K562 (cell line): Measurements from ENCODE around the gene GPR149. TPM values are rescaled to one million over a fixed set of nuclear protein-coding genes. Genes with fewer than 3 reads are reported as not detected.

Experiments used
- ATAC-seq: fragments of 200-7000 bp; cut with Tn5 transposase; 3 replicates; pipeline ENCODE4 v1.9.1; 2020; ENCODE audit warnings: moderate library complexity
- BruUV-seq: library from RNA; stranded (reverse); fragments of 400-500 nt; replicated peaks from 2 replicates; lab custom pipeline; 2021; lab: Mats Ljungman, UMichigan
- CTCF ChIA-PET: fragments of 300-600 bp; formaldehyde crosslinking; extraction: SDS; loops from one replicate; lab custom pipeline; 2021; ENCODE audit warnings: low intra/inter-chr PET ratio; lab: Yijun Ruan, JAX
- POLR2A ChIA-PET: fragments of 300-600, 350-650 bp; sonication (Branson Sonifier 250); formaldehyde crosslinking; extraction: SDS; loops from one replicate; lab custom pipeline; 2021; ENCODE audit warnings: antibody characterized with exemption, inconsistent platforms; lab: Yijun Ruan, JAX
- DNase-seq, 4 experiments: peaks; one replicate each; pipeline versions ENCODE4 v3.0.0 to v3.0.0-alpha.2; 2011 to 2018; ENCODE audit warnings: low spot score in 3 of 4, mixed read lengths in 3 of 4; ENCODE audit errors: extremely low read depth in 1 of 4
- FAIRE-seq: peaks from 2 replicates; lab custom pipeline; 2011; peaks lifted over from hg19 to GRCh38; lab: Jason Lieb, UNC
- H2AFZ ChIP-seq: 2 replicates; pipeline ENCODE4 v1.6.0; 2011; ENCODE audit warnings: low read depth, low read length, control low read depth, inconsistent platforms
- H3K27ac ChIP-seq: fragments of 200-600 bp; 3 replicates; pipeline ENCODE4 v1.8.0; 2011; ENCODE audit warnings: low read depth, mild to moderate bottlenecking, control low read depth, inconsistent platforms, low read length, moderate library complexity, mixed read lengths; ENCODE audit errors: extremely low read depth
- H3K27me3 ChIP-seq, 2 experiments: fragments of 300-600 bp in 1 of 2; 2 replicates in 1 of 2; 3 replicates in 1 of 2; pipeline versions ENCODE4 v1.6.0 to v1.8.0; 2011; ENCODE audit warnings: inconsistent platforms in 2 of 2, low read length in 2 of 2, mild to moderate bottlenecking in 1 of 2, mixed read lengths in 1 of 2, moderate library complexity in 1 of 2; ENCODE audit not compliant: control insufficient read depth in 2 of 2, insufficient read depth in 2 of 2
- H3K36me3 ChIP-seq: fragments of 300-600 bp; 3 replicates; pipeline ENCODE4 v1.8.0; 2011; ENCODE audit warnings: mild to moderate bottlenecking, low read length, inconsistent platforms; ENCODE audit not compliant: control insufficient read depth, insufficient read depth
- H3K4me1 ChIP-seq, 2 experiments: fragments of 200-600 bp in 1 of 2; replicated peaks in 1 of 2; 2 replicates in 1 of 2; 3 replicates in 1 of 2; pipeline versions ENCODE4 v1.5.1 to v1.8.0; 2011; ENCODE audit warnings: inconsistent platforms in 2 of 2, low read length in 2 of 2, mild to moderate bottlenecking in 1 of 2, mixed read lengths in 1 of 2, moderate library complexity in 1 of 2; ENCODE audit not compliant: control insufficient read depth in 2 of 2, insufficient read depth in 2 of 2
- H3K4me2 ChIP-seq: 2 replicates; pipeline ENCODE4 v1.6.1; 2011; ENCODE audit warnings: low read length, control low read depth, inconsistent platforms, mixed read lengths; ENCODE audit not compliant: insufficient read depth
- H3K4me3 ChIP-seq: fragments of 200-600 bp; sonication (generic), shearing (Covaris generic); 2 replicates; pipeline ENCODE4 v1.5.1; 2016; ENCODE audit warnings: control low read depth, inconsistent platforms
- H3K79me2 ChIP-seq: fragments of 200-600 bp; 3 replicates; pipeline ENCODE4 v1.8.0; 2011; ENCODE audit warnings: low read length, inconsistent platforms; ENCODE audit not compliant: control insufficient read depth, insufficient read depth
- H3K9ac ChIP-seq, 2 experiments: 2 replicates each; pipeline versions ENCODE4 v1.6.0 to v1.6.1; 2011; ENCODE audit warnings: low read depth in 2 of 2, low read length in 2 of 2, control low read depth in 1 of 2, inconsistent platforms in 1 of 2, mild to moderate bottlenecking in 1 of 2, mixed read lengths in 1 of 2; ENCODE audit not compliant: insufficient read depth in 1 of 2
- H3K9me1 ChIP-seq: one replicate; pipeline ENCODE4 v1.6.0; 2011; ENCODE audit warnings: inconsistent platforms, mild to moderate bottlenecking, low read length, moderate library complexity; ENCODE audit not compliant: control insufficient read depth, insufficient read depth
- H3K9me3 ChIP-seq: replicated peaks from 2 replicates; pipeline ENCODE4 v1.5.1; 2011; ENCODE audit warnings: low read depth, low read length, inconsistent platforms; ENCODE audit not compliant: control insufficient read depth, insufficient read depth
- H4K20me1 ChIP-seq: replicated peaks from 2 replicates; pipeline ENCODE4 v1.6.1; 2011; ENCODE audit warnings: low read length, inconsistent platforms, mixed read lengths; ENCODE audit not compliant: control insufficient read depth, insufficient read depth
- CHD1 ChIP-seq: fragments of 200-600 bp; sonication (generic); IDR thresholded peaks from one replicate; pipeline ENCODE4 v1.6.1; 2012; ENCODE audit warnings: mild to moderate bottlenecking, moderate library complexity, low read length, inconsistent platforms
- CREB3L1 ChIP-seq: fragments of 450-650 bp; IDR thresholded peaks from 2 replicates; pipeline ENCODE4 v1.6.1; 2014; ENCODE audit warnings: low read depth, mild to moderate bottlenecking, moderate library complexity, borderline replicate concordance
- E2F4 ChIP-seq: sonication (generic); formaldehyde crosslinking; IDR thresholded peaks from 2 replicates; pipeline ENCODE4 v1.8.0; 2022; ENCODE audit warnings: mild to moderate bottlenecking, low read depth, missing genetic modification reagents
- HEY1 ChIP-seq: fragments of 250-450 bp; sonication (Bioruptor Pico); IDR thresholded peaks from 2 replicates; pipeline ENCODE4 v1.5.0; 2020; ENCODE audit warnings: mild to moderate bottlenecking, moderate library complexity, borderline replicate concordance
- MAX ChIP-seq: sonication (generic); formaldehyde crosslinking; IDR thresholded peaks from 2 replicates; pipeline ENCODE4 v1.9.0; 2022; ENCODE audit warnings: mild to moderate bottlenecking, missing genetic modification reagents
- MTA2 ChIP-seq: fragments of 450-650 bp; IDR thresholded peaks from 2 replicates; pipeline ENCODE4 v1.6.1; 2016; ENCODE audit warnings: low read depth
- SRSF1 ChIP-seq: fragments of 200-400 bp; formaldehyde crosslinking; IDR thresholded peaks from 2 replicates; pipeline ENCODE4 v1.6.1; 2017; ENCODE audit warnings: mild to moderate bottlenecking, low read depth, low read length, moderate library complexity
- TSC22D4 ChIP-seq: fragments of 450-650 bp; IDR thresholded peaks from 2 replicates; pipeline ENCODE4 v1.6.1; 2016; ENCODE audit warnings: missing genetic modification characterization, missing biosample characterization, control low read depth
- ZNF134 ChIP-seq: fragments of 250-450 bp; sonication (Bioruptor Pico); conservative IDR thresholded peaks from 2 replicates; pipeline ENCODE4 v1.4.0; 2020
- ZNF165 ChIP-seq: fragments of 250-450 bp; sonication (Bioruptor Pico); IDR thresholded peaks from 2 replicates; pipeline ENCODE4 v1.4.0; 2020; ENCODE audit warnings: borderline replicate concordance
- ZNF512 ChIP-seq: IDR thresholded peaks from 2 replicates; pipeline ENCODE4 v1.6.1; 2016; ENCODE audit warnings: missing genetic modification characterization, missing compliant biosample characterization
- WGBS: fragments of 100-300 bp; shearing (Covaris generic); methylation state at CpG from one replicate; pipeline ENCODE4 v1.1.6; 2016; ENCODE audit warnings: low coverage, mixed read lengths; ENCODE audit not compliant: insufficient coverage; ENCODE audit errors: missing lambda C conversion rate; 5-methylcytosine and 5-hydroxymethylcytosine counted together
- in situ Hi-C: fragments of 300-500 bp; cut with MboI; formaldehyde crosslinking; loops from 4 replicates; pipeline ENCODE4 v1.15.0; 2018; ENCODE audit warnings: inconsistent platforms, mixed read lengths
- intact Hi-C: fragments of 100-400 bp; cut with micrococcal nuclease; formaldehyde crosslinking; loops from 2 replicates; pipeline ENCODE4 v1.14.2; 2022
- polyA plus RNA-seq, 8 experiments: library from polyadenylated mRNA; depleted of rRNA in 4 of 8; stranded (reverse) in 5 of 8; unstranded in 3 of 8; fragments of >200 nt; fragmentation: Nextera tagmentation in 2 of 8; fragmentation: Illumina TruSeq in 1 of 8; extraction: Ambion mirVana in 2 of 8; extraction: Trizol in 1 of 8; gene quantifications; 2 replicates each; pipeline versions ENCODE4 v1.2.1 to v1.2.3, GENCODE V29; 2011 to 2014; ENCODE audit warnings: inconsistent platforms in 1 of 8, missing spikeins in 1 of 8
- total RNA-seq, 7 experiments: library from RNA; depleted of rRNA in 6 of 7; stranded (reverse); fragments of >200 nt in 6 of 7; fragmentation: Illumina TruSeq in 2 of 7; extraction: Trizol in 2 of 7; gene quantifications; 2 replicates each; pipeline versions ENCODE4 v1.2.1 to v1.2.3, GENCODE V29; 2011 to 2021; ENCODE audit warnings: low replicate concordance in 1 of 7

Gene GPR149
- total and polyA plus RNA-seq, 9 of the 15 experiments (the other 6 are each of a cell fraction or from before 2014, with no cell fraction given), result not detected

- POLR2A ChIA-PET, result interaction anchor here (1.0 to 1.4 kb wide), 3 partner anchors 9 to 11 kb away, joined by 3 to 5 read pairs (median 3); no protein-coding TSS in a partner anchor
- FAIRE-seq (no peak), DNase-seq (no peak), ATAC-seq (no peak)
- WGBS, result 100% methylated on average over 1 of the region's 1 CpG
- Histone ChIP-seq H4K20me1 (no peaks in the 10 kb centered on the region; the same call in 1 of the 2 replicates), H3K79me2 (peaks cover 53% of the 10 kb centered on the region), H3K9ac (no peak overlapping the region), H3K4me2 (no peak overlapping the region), H2AFZ (no peak overlapping the region), H3K9me1 (no peaks in the 10 kb centered on the region), H3K27ac (no peak overlapping the region), H3K27me3 (no peaks in the 10 kb centered on the region), H3K36me3 (peaks cover 86% of the 10 kb centered on the region), H3K4me3 (no peak overlapping the region), H3K9me3 (no peaks in the 10 kb centered on the region; the same call in 1 of the 2 replicates), H3K4me1 (no peaks in the 10 kb centered on the region)
- CTCF ChIA-PET, result no interaction called here
- in situ Hi-C loops (loop anchor here (25.0 kb wide), 1 partner anchor 1548 kb away; the partner anchor contains the start of genes GMPS and SLC33A1), intact Hi-C loops (no loop called here)
- no TSS peak for BruUV-seq
- TF ChIP-seq MTA2 (no peak), SRSF1 (no peak), TSC22D4 (no peak), MAX (CRISPR knock-in tag) (no peak), HEY1 (CRISPR knock-in tag) (no peak), ZNF165 (CRISPR knock-in tag) (no peak), ZNF134 (CRISPR knock-in tag) (no peak), E2F4 (no peak), CHD1 (no peak), ZNF512 (tag) (no peak), CREB3L1 (no peak)
Measured at GRCh38 chr3:154314152-154314551, 115.8 kb downstream of the GPR149 start.
